HEK293T (cell line): ENCODE measurements around the gene RNF213.

Source experiments
- CTCF ChIA-PET: fragments of 350-600 bp; formaldehyde crosslinking; extraction: SDS; loops from one replicate; lab custom pipeline; 2021; ENCODE audit warnings: antibody characterized with exemption, inconsistent platforms; lab: Yijun Ruan, JAX
- POLR2A ChIA-PET: fragments of 350-600 bp; formaldehyde crosslinking; extraction: SDS; loops from one replicate; lab custom pipeline; 2020; ENCODE audit warnings: antibody characterized with exemption, inconsistent platforms; lab: Yijun Ruan, JAX
- DNase-seq: peaks from one replicate; pipeline ENCODE4 v3.0.0; 2012; ENCODE audit warnings: mixed read lengths; ENCODE audit errors: extremely low spot score
- ARNT ChIP-seq: fragments of 450-650 bp; IDR thresholded peaks from 2 replicates; pipeline ENCODE4 v1.6.1; 2017; ENCODE audit warnings: mild to moderate bottlenecking
- BHLHE40 ChIP-seq: fragments of 450-650 bp; IDR thresholded peaks from 2 replicates; pipeline ENCODE4 v1.6.1; 2016; ENCODE audit warnings: mild to moderate bottlenecking, moderate library complexity, borderline replicate concordance
- CTBP1 ChIP-seq: fragments of 450-650 bp; IDR thresholded peaks from 2 replicates; pipeline ENCODE4 v1.6.1; 2016; ENCODE audit warnings: borderline replicate concordance
- ELF4 ChIP-seq: fragments of 450-650 bp; IDR thresholded peaks from 2 replicates; pipeline ENCODE4 v1.6.1; 2017; ENCODE audit warnings: antibody characterized with exemption
- FOXA1 ChIP-seq: fragments of 450-650 bp; IDR thresholded peaks from 2 replicates; pipeline ENCODE4 v1.6.1; 2016; ENCODE audit warnings: mild to moderate bottlenecking
- FOXK2 ChIP-seq: fragments of 450-650 bp; IDR thresholded peaks from 2 replicates; pipeline ENCODE4 v1.6.1; 2016; ENCODE audit warnings: mild to moderate bottlenecking
- FOXM1 ChIP-seq: fragments of 450-650 bp; IDR thresholded peaks from 2 replicates; pipeline ENCODE4 v1.6.1; 2017; ENCODE audit warnings: mild to moderate bottlenecking, borderline replicate concordance
- HDGF ChIP-seq: fragments of 450-650 bp; IDR thresholded peaks from 2 replicates; pipeline ENCODE4 v1.6.1; 2017; ENCODE audit warnings: antibody characterized with exemption, borderline replicate concordance
- L3MBTL2 ChIP-seq: fragments of 450-650 bp; conservative IDR thresholded peaks from 2 replicates; pipeline ENCODE4 v1.6.1; 2016; ENCODE audit warnings: mild to moderate bottlenecking
- LEF1 ChIP-seq: fragments of 450-650 bp; IDR thresholded peaks from 2 replicates; pipeline ENCODE4 v1.6.1; 2017; ENCODE audit warnings: mild to moderate bottlenecking, borderline replicate concordance
- NFRKB ChIP-seq: fragments of 450-650 bp; IDR thresholded peaks from 2 replicates; pipeline ENCODE4 v1.6.1; 2016; ENCODE audit warnings: mild to moderate bottlenecking, moderate library complexity
- SP1 ChIP-seq: fragments of 450-650 bp; IDR thresholded peaks from 2 replicates; pipeline ENCODE4 v1.6.1; 2017
- SUZ12 ChIP-seq: fragments of 450-650 bp; IDR thresholded peaks from 2 replicates; pipeline ENCODE4 v1.6.1; 2016; ENCODE audit warnings: mild to moderate bottlenecking
- TARDBP ChIP-seq: fragments of 450-650 bp; IDR thresholded peaks from 2 replicates; pipeline ENCODE4 v1.6.1; 2016
- ZNF384 ChIP-seq: fragments of 450-650 bp; IDR thresholded peaks from 2 replicates; pipeline ENCODE4 v1.6.1; 2016
- TF ChIP-seq, protein P1 (sequence below): fragments of 450-650 bp; IDR thresholded peaks from 2 replicates; pipeline ENCODE4 v1.6.1; 2016

Gene RNF213

GRCh38 chr17:80416940-80417293 lies 156.3 kb downstream of the RNF213 start:
- DNase-seq = no peak
- POLR2A ChIA-PET = no interaction called here
- no peak for TF ChIP-seq FOXA1
- CTCF ChIA-PET = no interaction called here

- no peak for TF ChIP-seq FOXA1
- TF ChIP-seq ZNF384 = no peak
- no peak for TF ChIP-seq LEF1
- TF ChIP-seq SP1 = no peak
- CTCF ChIA-PET = no interaction called here
- POLR2A ChIA-PET = no interaction called here
- no peak for DNase-seq
Observed at GRCh38 chr17:80418589-80418988, 157.9 kb downstream of the RNF213 start.

DNA sequence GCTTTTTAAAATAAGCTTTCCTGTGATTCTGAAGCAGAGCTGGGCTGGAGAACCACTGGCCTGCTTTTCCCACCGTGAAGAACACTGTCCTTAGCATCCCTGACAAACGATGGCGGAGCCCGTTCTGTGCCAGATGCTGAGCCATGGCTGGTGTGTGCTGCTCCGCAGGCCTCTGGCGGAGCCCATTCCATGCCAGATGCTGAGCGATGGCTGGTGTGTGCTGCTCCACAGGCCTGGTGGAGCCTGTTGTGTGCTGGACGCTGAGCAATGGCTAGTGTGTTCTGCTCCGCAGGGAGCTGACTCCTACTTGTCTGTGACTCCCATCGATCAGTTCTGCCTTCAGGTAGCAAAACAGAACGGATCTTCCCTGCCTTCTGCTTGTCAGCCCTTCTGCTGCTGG lies 158.6 kb downstream of the RNF213 start:
- ChIA-PET CTCF (no interaction called here), POLR2A (interaction anchor here (0.8 to 0.9 kb wide), 2 partner anchors 35 to 57 kb away, joined by 3 read pairs; partner anchors contain the start of gene NPTX1)
- no peak for DNase-seq
- TF ChIP-seq FOXA1 (no peak), TARDBP (no peak)

DNA sequence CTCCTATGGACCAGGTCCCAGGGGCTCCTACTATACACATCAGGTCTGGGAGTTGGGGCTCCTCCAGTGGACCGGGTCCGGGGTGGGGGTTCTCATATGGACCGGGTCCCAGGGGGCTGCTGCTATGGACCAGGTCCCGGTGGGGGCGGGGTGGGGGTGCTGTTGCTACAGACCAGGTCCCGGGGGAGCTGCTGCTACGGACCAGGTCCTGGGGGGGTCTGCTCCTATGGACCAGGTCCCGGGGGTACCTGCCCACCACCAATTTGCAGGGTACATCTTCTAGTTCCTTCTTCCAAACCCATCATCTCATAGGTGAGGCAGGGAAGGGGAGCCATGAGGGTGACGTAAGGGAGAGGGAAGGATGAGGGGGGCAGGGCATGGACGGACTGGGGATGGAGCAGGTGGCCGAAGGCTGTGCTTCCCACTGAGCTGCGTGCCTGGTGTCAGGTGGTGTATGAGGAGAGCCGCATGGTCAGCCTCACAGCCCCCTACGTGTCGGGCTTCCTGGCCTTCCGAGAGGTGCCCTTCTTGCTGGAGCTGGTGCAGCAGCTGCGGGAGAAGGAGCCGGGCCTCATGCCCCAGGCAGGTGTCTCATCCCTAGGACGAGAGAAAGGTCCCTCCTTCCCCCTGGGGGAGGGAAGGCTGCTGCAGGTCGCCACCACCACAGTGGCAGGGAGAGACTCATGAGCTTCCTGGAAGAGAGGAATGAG lies 160.9 kb downstream of the RNF213 start:
- ChIA-PET CTCF (no interaction called here), POLR2A (interaction anchor here (1.0 kb wide), 1 partner anchor 33 kb away, joined by 4 read pairs; no protein-coding TSS in a partner anchor)
- TF ChIP-seq BHLHE40 = no peak
- TF ChIP-seq L3MBTL2 = no peak
- no peak for TF ChIP-seq ARNT
- no peak for TF ChIP-seq LEF1
- TF ChIP-seq ZNF384 = no peak
- no peak for TF ChIP-seq ELF4
- TF ChIP-seq NFRKB = no peak
- TF ChIP-seq SUZ12 = no peak
- TF ChIP-seq FOXA1 = no peak
- no peak for TF ChIP-seq FOXK2
- TF ChIP-seq FOXM1 = no peak
- no peak for TF ChIP-seq CTBP1
- no peak for TF ChIP-seq TARDBP
- TF ChIP-seq, protein P1, sequence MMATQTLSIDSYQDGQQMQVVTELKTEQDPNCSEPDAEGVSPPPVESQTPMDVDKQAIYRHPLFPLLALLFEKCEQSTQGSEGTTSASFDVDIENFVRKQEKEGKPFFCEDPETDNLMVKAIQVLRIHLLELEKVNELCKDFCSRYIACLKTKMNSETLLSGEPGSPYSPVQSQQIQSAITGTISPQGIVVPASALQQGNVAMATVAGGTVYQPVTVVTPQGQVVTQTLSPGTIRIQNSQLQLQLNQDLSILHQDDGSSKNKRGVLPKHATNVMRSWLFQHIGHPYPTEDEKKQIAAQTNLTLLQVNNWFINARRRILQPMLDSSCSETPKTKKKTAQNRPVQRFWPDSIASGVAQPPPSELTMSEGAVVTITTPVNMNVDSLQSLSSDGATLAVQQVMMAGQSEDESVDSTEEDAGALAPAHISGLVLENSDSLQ = no peak
- DNase-seq = no peak

DNA sequence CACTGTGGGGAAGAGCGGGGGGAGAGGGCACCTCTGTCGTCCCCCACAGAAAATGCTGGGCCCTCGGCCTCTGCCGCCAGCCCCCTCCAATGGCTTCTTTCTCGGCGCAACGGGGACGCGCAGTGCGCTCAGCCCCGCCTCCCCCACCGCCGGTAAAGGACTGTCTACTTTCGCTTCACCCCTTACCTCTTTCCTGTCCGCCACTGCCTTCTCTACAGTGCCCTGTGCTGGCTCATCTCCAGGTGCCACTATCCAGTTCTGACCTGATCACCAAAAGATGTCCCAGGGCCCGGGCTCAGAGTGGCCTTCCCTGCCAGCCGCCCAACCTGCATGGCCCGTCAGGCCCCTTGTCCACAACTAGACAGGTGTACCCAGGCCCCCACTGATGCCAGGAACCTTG lies 161.6 kb downstream of the RNF213 start:
- ChIA-PET CTCF (no interaction called here), POLR2A (interaction anchor here (1.0 kb wide), 1 partner anchor 32 kb away, joined by 4 read pairs; no protein-coding TSS in a partner anchor)
- DNase-seq = no peak
- no peak for TF ChIP-seq FOXM1
- no peak for TF ChIP-seq TARDBP

DNA sequence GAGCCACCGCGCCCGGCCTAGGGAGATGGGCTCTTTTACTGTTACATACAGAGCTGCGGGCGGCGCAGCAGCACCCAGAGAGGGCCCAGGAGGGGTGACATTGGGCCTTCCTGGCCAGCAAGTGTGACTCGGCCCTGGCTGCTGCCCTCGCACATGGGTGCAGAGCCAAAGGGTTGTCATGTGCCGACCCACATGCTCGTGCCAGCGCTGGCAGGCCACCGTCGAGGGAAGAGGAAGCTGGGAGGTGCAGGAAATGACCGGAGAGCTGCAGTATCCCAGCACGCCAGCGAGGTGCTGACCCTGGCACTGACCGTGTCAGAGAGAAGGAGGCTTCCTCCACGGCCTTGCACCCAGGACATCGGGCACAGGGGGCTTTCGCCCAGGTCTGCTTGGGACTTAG lies 162.3 kb downstream of the RNF213 start:
- no peak for TF ChIP-seq LEF1
- TF ChIP-seq, protein P1 = no peak
- no peak for TF ChIP-seq L3MBTL2
- no peak for TF ChIP-seq SUZ12
- no peak for TF ChIP-seq SP1
- TF ChIP-seq ZNF384 = no peak
- no peak for TF ChIP-seq ARNT
- no peak for TF ChIP-seq FOXA1
- no peak for TF ChIP-seq BHLHE40
- TF ChIP-seq CTBP1 = no peak
- no peak for TF ChIP-seq FOXM1
- TF ChIP-seq ELF4 = no peak
- no peak for TF ChIP-seq TARDBP
- TF ChIP-seq NFRKB = no peak
- no peak for TF ChIP-seq HDGF
- no peak for TF ChIP-seq FOXK2
- ChIA-PET POLR2A (interaction anchor here (0.7 to 2.6 kb wide), 2 partner anchors 32 to 423 kb away, joined by 3 to 11 read pairs; no protein-coding TSS in a partner anchor), CTCF (interaction anchor here (1.0 kb wide), 1 partner anchor 10 kb away, joined by 3 read pairs; no protein-coding TSS in a partner anchor)
- no peak for DNase-seq

DNA sequence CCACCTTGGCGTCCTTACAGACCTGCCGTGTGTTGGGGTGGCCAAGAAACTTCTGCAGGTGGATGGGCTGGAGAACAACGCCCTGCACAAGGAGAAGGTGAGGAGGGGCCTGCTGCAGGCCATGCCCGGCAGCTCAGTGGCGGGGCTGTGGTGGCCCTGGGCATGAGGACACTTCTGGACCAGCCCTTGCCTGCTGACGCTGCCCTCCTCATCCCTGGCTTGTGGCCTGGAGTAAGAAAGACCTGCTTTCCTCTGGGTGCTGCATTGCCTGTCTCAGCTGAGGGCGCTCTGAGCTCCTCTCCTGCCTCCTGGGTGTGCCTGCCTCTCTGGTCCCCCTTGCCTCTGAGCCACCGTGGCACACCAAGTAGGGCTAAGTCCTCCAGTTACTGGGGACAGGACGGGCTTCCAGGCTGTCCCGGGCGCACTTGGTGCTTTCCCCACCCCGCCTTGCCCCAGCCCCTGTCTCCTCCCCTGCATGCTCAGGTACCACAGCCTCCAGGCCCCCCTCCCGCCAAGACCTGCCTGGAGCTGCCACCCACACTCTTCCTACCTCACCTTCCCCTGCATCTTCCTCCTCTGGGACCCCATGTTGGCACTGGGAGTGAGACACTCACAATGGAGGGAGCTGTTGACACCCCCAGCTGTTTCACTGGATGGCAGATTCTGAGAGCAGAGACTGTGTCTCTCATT lies 163.0 kb downstream of the RNF213 start:
- POLR2A ChIA-PET = interaction anchor here (0.7 to 2.6 kb wide), 2 partner anchors 31 to 422 kb away, joined by 3 to 11 read pairs; no protein-coding TSS in a partner anchor
- TF ChIP-seq ARNT = no peak
- TF ChIP-seq FOXM1 = no peak
- no peak for TF ChIP-seq FOXK2
- TF ChIP-seq CTBP1 = no peak
- TF ChIP-seq TARDBP = no peak
- TF ChIP-seq SP1 = no peak
- TF ChIP-seq HDGF = no peak
- TF ChIP-seq NFRKB = no peak
- TF ChIP-seq ZNF384 = no peak
- no peak for TF ChIP-seq L3MBTL2
- TF ChIP-seq FOXA1 = no peak
- TF ChIP-seq, protein P1 = no peak
- TF ChIP-seq SUZ12 = no peak
- CTCF ChIA-PET = interaction anchor here (1.0 kb wide), 1 partner anchor 10 kb away, joined by 3 read pairs; no protein-coding TSS in a partner anchor
- DNase-seq = no peak
